ENCODE results near the gene AGBL5.

AGBL5 gene

DNA sequence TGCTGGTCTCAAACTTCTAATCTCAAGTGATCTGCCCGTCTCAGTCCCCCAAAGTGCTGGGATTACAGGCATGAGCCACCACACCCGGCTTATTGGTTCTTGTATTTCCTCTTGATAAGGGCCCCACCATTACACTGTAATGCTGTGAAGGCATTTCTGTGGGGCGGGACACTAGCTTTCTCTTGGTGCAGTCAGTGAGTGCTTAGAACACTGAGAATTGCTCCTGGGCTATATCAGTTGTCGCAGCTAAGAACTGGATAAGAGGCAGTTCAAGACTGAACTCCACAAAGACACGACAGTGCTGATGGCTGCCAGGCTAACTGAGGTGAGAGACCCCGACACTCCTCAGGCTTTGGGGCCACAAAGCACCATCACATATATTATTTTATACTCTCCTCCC lies 37.2 kb downstream of the AGBL5 start:
- DNase-seq (ENCODE audit: low read depth), result no peak
- H3K4me3 ChIP-seq (ENCODE audit: low read depth, low read length), result no peak overlapping the region

GRCh38 chr2:27089111-27089954 lies 37.9 kb downstream of the AGBL5 start:
- H3K4me3 ChIP-seq (ENCODE audit: low read depth, low read length), result no peak overlapping the region
- TF ChIP-seq, protein P1, sequence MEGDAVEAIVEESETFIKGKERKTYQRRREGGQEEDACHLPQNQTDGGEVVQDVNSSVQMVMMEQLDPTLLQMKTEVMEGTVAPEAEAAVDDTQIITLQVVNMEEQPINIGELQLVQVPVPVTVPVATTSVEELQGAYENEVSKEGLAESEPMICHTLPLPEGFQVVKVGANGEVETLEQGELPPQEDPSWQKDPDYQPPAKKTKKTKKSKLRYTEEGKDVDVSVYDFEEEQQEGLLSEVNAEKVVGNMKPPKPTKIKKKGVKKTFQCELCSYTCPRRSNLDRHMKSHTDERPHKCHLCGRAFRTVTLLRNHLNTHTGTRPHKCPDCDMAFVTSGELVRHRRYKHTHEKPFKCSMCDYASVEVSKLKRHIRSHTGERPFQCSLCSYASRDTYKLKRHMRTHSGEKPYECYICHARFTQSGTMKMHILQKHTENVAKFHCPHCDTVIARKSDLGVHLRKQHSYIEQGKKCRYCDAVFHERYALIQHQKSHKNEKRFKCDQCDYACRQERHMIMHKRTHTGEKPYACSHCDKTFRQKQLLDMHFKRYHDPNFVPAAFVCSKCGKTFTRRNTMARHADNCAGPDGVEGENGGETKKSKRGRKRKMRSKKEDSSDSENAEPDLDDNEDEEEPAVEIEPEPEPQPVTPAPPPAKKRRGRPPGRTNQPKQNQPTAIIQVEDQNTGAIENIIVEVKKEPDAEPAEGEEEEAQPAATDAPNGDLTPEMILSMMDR (IDR thresholded peaks at IDR 0.05; ENCODE audit: insufficient read depth, low read depth, low read length, missing control alignments), result no peak
- DNase-seq (ENCODE audit: low read depth), result no peak

More for the DNA sequence above, 37.2 kb downstream of the AGBL5 start:
- TF ChIP-seq, protein P1 (IDR thresholded peaks at IDR 0.05; ENCODE audit: insufficient read depth, low read depth, low read length, missing control alignments), result no peak

GRCh38 chr2:27091746-27092695 lies 40.6 kb downstream of the AGBL5 start:
- TF ChIP-seq, protein P1 (IDR thresholded peaks at IDR 0.05; ENCODE audit: insufficient read depth, low read depth, low read length, missing control alignments), result no peak
- H3K4me3 ChIP-seq (ENCODE audit: low read depth, low read length), result no peak overlapping the region
- no peak for DNase-seq (ENCODE audit: low read depth)

GRCh38 chr2:27092696-27093429 lies 41.4 kb downstream of the AGBL5 start:
- no peak for DNase-seq (ENCODE audit: low read depth)
- no peak overlapping the region for H3K4me3 ChIP-seq (ENCODE audit: low read depth, low read length)
- TF ChIP-seq, protein P1 (IDR thresholded peaks at IDR 0.05; ENCODE audit: insufficient read depth, low read depth, low read length, missing control alignments), result no peak

GRCh38 chr2:27093430-27094352 lies 42.2 kb downstream of the AGBL5 start:
- TF ChIP-seq, protein P1 (IDR thresholded peaks at IDR 0.05; ENCODE audit: insufficient read depth, low read depth, low read length, missing control alignments), result no peak
- no peak overlapping the region for H3K4me3 ChIP-seq (ENCODE audit: low read depth, low read length)

More at GRCh38 chr2:27093430-27094352, 42.2 kb downstream of the AGBL5 start:
- DNase-seq (ENCODE audit: low read depth), result no peak

Measured in GM12865 (cell line).